Activated CD8-positive, alpha-beta memory T cell treated with anti-CD3 and anti-CD28 coated beads for 1 hour (primary cell): ENCODE measurements around the gene VCX.
"Not testable (repeated sequence)": the region's sequence is repeated elsewhere in the genome, so short reads cannot be mapped to it uniquely, and the experiment has no call there.

Experiments
- DNase-seq, 2 donors: peaks; one replicate each; pipeline ENCODE4 v3.0.0-alpha.2; 2020; ENCODE audit warnings: low read depth in 1 of 2; ENCODE audit errors: extremely low read depth in 1 of 2

The VCX gene

GRCh38 chrX:7842871-7843270 is at the start of gene VCX:
TSS of gene VCX (plus strand) at chrX:7843171. CDS start at chrX:7843204, 33 bp downstream.
- DNase-seq: not testable (repeated sequence)

- DNase-seq: no peak
Measured at GRCh38 chrX:7798327-7798726, 44.6 kb upstream of the VCX start.

- DNase-seq: no peak
Measured at GRCh38 chrX:7801711-7802110, 41.3 kb upstream of the VCX start.

GRCh38 chrX:7815166-7815805 is 27.7 kb upstream of the VCX start:
- no peak for DNase-seq

GRCh38 chrX:7828594-7828993 is 14.4 kb upstream of the VCX start:
- DNase-seq: no peak

- no peak for DNase-seq
Measured at GRCh38 chrX:7841084-7841805, 1.7 kb upstream of the VCX start.

GRCh38 chrX:7852166-7852565 is 9.2 kb downstream of the VCX start:
- no peak for DNase-seq

GRCh38 chrX:7872042-7872441 is 29.1 kb downstream of the VCX start:
- DNase-seq: no peak

- no peak for DNase-seq
Measured at GRCh38 chrX:7876957-7877356, 34.0 kb downstream of the VCX start.

GRCh38 chrX:7889135-7889534 is 46.2 kb downstream of the VCX start:
- DNase-seq: no peak

GRCh38 chrX:7889680-7890079 is 46.7 kb downstream of the VCX start:
- no peak for DNase-seq

- DNase-seq: no peak
Measured at GRCh38 chrX:7891928-7892327, 49.0 kb downstream of the VCX start.
